HG03175 (cell line): ENCODE results near the gene SMAGP.

Experiments
- ATAC-seq: cut with Tn5 transposase; IDR thresholded peaks from one replicate; pipeline ENCODE4 v1.9.1; 2021; ENCODE audit warnings: mild to moderate bottlenecking, moderate library complexity; ENCODE audit not compliant: unreplicated experiment

SMAGP gene

GRCh38 chr12:51198568-51199365, 71.4 kb downstream of the SMAGP start:
- no peak for ATAC-seq

- no peak for ATAC-seq
Measured at GRCh38 chr12:51197736-51198567, 72.3 kb downstream of the SMAGP start.

- no peak for ATAC-seq
Measured at GRCh38 chr12:51196547-51196946, 73.7 kb downstream of the SMAGP start.

DNA sequence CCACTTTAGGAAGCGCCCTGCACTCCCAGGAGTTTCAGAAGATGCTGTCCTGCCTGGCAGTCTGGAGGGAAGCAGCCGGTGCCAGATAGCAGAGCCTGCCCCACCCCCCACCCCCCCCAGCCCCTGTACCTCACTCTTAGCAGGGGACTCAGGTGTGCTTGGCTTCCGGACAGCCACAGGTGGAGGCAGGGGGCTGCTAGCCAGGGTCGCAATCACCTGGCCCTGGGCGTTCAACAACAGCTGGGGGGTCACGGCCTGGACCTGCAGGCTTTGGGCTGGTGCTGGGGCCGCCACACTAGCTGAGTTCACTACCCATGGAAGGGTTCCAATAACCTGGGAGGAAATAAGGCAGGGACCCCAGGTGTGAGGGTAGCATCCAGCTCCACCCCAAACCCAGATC, 74.4 kb downstream of the SMAGP start:
- no peak for ATAC-seq
